WTC11 (cell line): ENCODE data around the gene CXCL16. TPM values are rescaled to one million over a fixed set of nuclear protein-coding genes. Genes with fewer than 3 reads are reported as not detected.

Experiments
- ATAC-seq: fragments of 200-7000 bp; cut with Tn5 transposase; 2 replicates; pipeline ENCODE4 v1.10.0; 2021; ENCODE audit warnings: mild to moderate bottlenecking, moderate library complexity
- CTCF ChIA-PET: fragments of 300-600 bp; sonication (Branson Sonifier 250); formaldehyde crosslinking; loops from one replicate; lab custom pipeline; 2021; ENCODE audit warnings: antibody characterized with exemption; lab: Charles Lee
- POLR2A ChIA-PET: fragments of 350-600 bp; sonication (Branson Sonifier 250); formaldehyde crosslinking; loops from one replicate; lab custom pipeline; 2021; ENCODE audit warnings: antibody characterized with exemption; lab: Charles Lee
- DNase-seq: peaks from one replicate; pipeline ENCODE4 v3.0.0; 2021; ENCODE audit warnings: low spot score
- H3K27ac Mint-ChIP-seq: 2 replicates; pipeline ENCODE4 v1.8.0; 2021; ENCODE audit warnings: mixed read lengths
- H3K27me3 Mint-ChIP-seq: 2 replicates; pipeline ENCODE4 v1.8.0; 2021; ENCODE audit warnings: low read depth, mild to moderate bottlenecking, moderate library complexity, mixed read lengths
- H3K36me3 Mint-ChIP-seq: 2 replicates; pipeline ENCODE4 v1.8.0; 2021; ENCODE audit warnings: mixed read lengths
- H3K4me1 Mint-ChIP-seq: 2 replicates; pipeline ENCODE4 v1.8.0; 2022; ENCODE audit warnings: mixed read lengths
- H3K4me3 Mint-ChIP-seq: 2 replicates; pipeline ENCODE4 v1.8.0; 2021; ENCODE audit warnings: mild to moderate bottlenecking, moderate library complexity, mixed read lengths
- H3K9me3 Mint-ChIP-seq: 2 replicates; pipeline ENCODE4 v1.8.0; 2021; ENCODE audit warnings: mixed read lengths
- EMX1 ChIP-seq: fragments of 250-450 bp; sonication (Bioruptor Pico); IDR thresholded peaks from 2 replicates; pipeline ENCODE4 v1.8.0; 2021; ENCODE audit warnings: mild to moderate bottlenecking
- ETV6 ChIP-seq: sonication (generic); formaldehyde crosslinking; IDR thresholded peaks from 2 replicates; pipeline ENCODE4 v1.8.1; 2022; ENCODE audit warnings: mild to moderate bottlenecking, missing genetic modification reagents
- JUN ChIP-seq: sonication (generic); formaldehyde crosslinking; IDR thresholded peaks from 2 replicates; pipeline ENCODE4 v1.8.0; 2023; ENCODE audit warnings: mild to moderate bottlenecking, missing genetic modification reagents
- NFATC4 ChIP-seq: fragments of 250-450 bp; sonication (Bioruptor Pico); IDR thresholded peaks from 2 replicates; pipeline ENCODE4 v1.9.0; 2021; ENCODE audit warnings: mild to moderate bottlenecking
- NR3C1 ChIP-seq: sonication (generic); formaldehyde crosslinking; conservative IDR thresholded peaks from 2 replicates; pipeline ENCODE4 v1.8.1; 2023; ENCODE audit warnings: low read depth, mild to moderate bottlenecking, missing genetic modification reagents
- ZNF416 ChIP-seq: fragments of 250-450 bp; sonication (Bioruptor Pico); IDR thresholded peaks from 2 replicates; pipeline ENCODE4 v1.9.0; 2021; ENCODE audit warnings: mild to moderate bottlenecking, inconsistent platforms
- total RNA-seq: library from RNA; stranded (reverse); gene quantifications from 3 replicates; pipeline ENCODE4 v1.2.3, GENCODE V29; 2021
- TF ChIP-seq, protein P1 (sequence below): sonication (generic); formaldehyde crosslinking; IDR thresholded peaks from 2 replicates; pipeline ENCODE4 v1.8.0; 2022; ENCODE audit warnings: mild to moderate bottlenecking, missing genetic modification reagents
- TF ChIP-seq, protein P2 (sequence below): sonication (generic); formaldehyde crosslinking; IDR thresholded peaks from 2 replicates; pipeline ENCODE4 v1.8.1; 2022; ENCODE audit warnings: mild to moderate bottlenecking, missing genetic modification reagents, moderate library complexity, borderline replicate concordance
- TF ChIP-seq, protein P3 (sequence below): sonication (generic); formaldehyde crosslinking; IDR thresholded peaks from 2 replicates; pipeline ENCODE4 v1.8.0; 2023; ENCODE audit warnings: mild to moderate bottlenecking, missing genetic modification reagents
- TF ChIP-seq, protein P4 (sequence below): sonication (generic); formaldehyde crosslinking; IDR thresholded peaks from 2 replicates; pipeline ENCODE4 v1.8.0; 2023; ENCODE audit warnings: missing genetic modification reagents, mild to moderate bottlenecking, borderline replicate concordance
- TF ChIP-seq, protein P5 (sequence below): sonication (generic); formaldehyde crosslinking; IDR thresholded peaks from 2 replicates; pipeline ENCODE4 v1.8.0; 2022; ENCODE audit warnings: mild to moderate bottlenecking, missing genetic modification reagents
- TF ChIP-seq, protein P6 (sequence below): sonication (generic); formaldehyde crosslinking; IDR thresholded peaks from 2 replicates; pipeline ENCODE4 v1.8.1; 2023; ENCODE audit warnings: mild to moderate bottlenecking, missing genetic modification reagents, moderate library complexity
- TF ChIP-seq, protein P7 (sequence below): fragments of 250-450 bp; sonication (Bioruptor Pico); IDR thresholded peaks from 2 replicates; pipeline ENCODE4 v1.9.0; 2021; ENCODE audit warnings: mild to moderate bottlenecking
- TF ChIP-seq, protein P8 (sequence below): fragments of 250-450 bp; sonication (Bioruptor Pico); IDR thresholded peaks from 2 replicates; pipeline ENCODE4 v2.1.2; 2022; ENCODE audit warnings: mild to moderate bottlenecking, moderate library complexity

The CXCL16 gene
- total RNA-seq, 1 experiment from 2014 or later = 3.8 TPM

DNA sequence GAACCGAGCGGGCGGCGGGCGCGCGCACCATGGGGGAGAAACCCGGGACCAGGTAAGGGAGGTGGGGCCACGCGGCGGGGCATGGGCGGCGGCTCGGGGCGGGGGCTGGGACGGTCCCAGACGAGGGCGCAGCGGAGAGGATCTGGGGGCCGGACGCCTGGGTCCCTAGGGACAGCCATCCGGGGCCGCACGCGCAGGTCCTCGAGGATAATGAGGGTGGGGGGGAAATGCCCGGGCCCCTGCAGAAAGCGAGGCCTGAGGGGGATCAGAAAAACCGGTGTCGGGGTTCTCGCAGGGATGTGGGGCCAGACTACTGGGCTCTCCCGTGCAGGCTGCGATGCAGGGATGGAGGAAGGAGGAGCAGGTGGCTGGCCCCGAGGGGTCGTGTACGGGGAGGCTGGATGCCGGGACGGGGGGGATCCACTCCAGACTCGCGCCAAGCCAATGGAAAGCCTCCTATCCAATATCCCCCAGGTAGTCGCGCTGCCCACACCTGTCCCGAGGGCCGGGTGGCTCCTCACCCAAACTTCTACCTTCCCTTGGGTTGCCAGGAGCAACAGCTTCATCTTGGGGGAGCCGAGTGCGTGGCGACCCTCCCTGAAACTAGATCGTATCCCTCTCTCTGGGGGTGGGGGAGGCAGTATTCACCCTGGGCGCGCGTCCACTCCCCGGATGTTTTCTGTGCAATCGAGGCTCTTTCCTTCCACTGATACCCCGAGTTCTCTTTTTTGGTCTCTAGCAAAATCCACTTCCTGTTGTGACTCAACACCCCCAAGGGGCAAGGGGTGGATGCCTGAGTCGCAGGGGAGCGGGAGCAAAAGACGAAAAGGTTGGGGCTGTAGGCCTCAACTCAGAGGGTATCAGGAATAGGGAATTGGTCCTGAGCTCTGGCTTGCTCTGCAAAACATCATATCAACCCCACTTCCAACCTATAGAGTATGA lies 28.8 kb downstream of the CXCL16 start:
- CTCF ChIA-PET = interaction anchor here (0.6 to 2.6 kb wide), 19 partner anchors 11 to 257 kb away, joined by 3 to 17 read pairs (median 3); partner anchors contain the start of genes ALOX15, GLTPD2, MED11 and PLD2
- Mint-ChIP-seq H3K4me1 (peaks cover 22% of the 10 kb centered on the region), H3K4me3 (peak overlapping the region; percentile 82), H3K36me3 (no peaks in the 10 kb centered on the region), H3K27ac (no peak overlapping the region), H3K9me3 (peaks cover 6% of the 10 kb centered on the region), H3K27me3 (peaks cover 7% of the 10 kb centered on the region)
- POLR2A ChIA-PET = interaction anchor here (0.6 to 1.4 kb wide), 3 partner anchors 20 to 188 kb away, joined by 4 read pairs; partner anchors contain the start of genes C17orf107 and MED11
- DNase-seq (peak; percentile 22), ATAC-seq (no peak)
- TF ChIP-seq, protein P1, sequence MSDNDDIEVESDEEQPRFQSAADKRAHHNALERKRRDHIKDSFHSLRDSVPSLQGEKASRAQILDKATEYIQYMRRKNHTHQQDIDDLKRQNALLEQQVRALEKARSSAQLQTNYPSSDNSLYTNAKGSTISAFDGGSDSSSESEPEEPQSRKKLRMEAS (CRISPR knock-in tag) = no peak; the same call in 1 of the 2 replicates
- TF ChIP-seq, protein P2, sequence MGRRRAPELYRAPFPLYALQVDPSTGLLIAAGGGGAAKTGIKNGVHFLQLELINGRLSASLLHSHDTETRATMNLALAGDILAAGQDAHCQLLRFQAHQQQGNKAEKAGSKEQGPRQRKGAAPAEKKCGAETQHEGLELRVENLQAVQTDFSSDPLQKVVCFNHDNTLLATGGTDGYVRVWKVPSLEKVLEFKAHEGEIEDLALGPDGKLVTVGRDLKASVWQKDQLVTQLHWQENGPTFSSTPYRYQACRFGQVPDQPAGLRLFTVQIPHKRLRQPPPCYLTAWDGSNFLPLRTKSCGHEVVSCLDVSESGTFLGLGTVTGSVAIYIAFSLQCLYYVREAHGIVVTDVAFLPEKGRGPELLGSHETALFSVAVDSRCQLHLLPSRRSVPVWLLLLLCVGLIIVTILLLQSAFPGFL (CRISPR knock-in tag) = no peak
- TF ChIP-seq JUN (no peak), NFATC4 (CRISPR knock-in tag) (no peak), EMX1 (CRISPR knock-in tag) (no peak), ZNF416 (CRISPR knock-in tag) (no peak), NR3C1 (CRISPR knock-in tag) (no peak), ETV6 (CRISPR knock-in tag) (no peak)
- TF ChIP-seq, protein P3, sequence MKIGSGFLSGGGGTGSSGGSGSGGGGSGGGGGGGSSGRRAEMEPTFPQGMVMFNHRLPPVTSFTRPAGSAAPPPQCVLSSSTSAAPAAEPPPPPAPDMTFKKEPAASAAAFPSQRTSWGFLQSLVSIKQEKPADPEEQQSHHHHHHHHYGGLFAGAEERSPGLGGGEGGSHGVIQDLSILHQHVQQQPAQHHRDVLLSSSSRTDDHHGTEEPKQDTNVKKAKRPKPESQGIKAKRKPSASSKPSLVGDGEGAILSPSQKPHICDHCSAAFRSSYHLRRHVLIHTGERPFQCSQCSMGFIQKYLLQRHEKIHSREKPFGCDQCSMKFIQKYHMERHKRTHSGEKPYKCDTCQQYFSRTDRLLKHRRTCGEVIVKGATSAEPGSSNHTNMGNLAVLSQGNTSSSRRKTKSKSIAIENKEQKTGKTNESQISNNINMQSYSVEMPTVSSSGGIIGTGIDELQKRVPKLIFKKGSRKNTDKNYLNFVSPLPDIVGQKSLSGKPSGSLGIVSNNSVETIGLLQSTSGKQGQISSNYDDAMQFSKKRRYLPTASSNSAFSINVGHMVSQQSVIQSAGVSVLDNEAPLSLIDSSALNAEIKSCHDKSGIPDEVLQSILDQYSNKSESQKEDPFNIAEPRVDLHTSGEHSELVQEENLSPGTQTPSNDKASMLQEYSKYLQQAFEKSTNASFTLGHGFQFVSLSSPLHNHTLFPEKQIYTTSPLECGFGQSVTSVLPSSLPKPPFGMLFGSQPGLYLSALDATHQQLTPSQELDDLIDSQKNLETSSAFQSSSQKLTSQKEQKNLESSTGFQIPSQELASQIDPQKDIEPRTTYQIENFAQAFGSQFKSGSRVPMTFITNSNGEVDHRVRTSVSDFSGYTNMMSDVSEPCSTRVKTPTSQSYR = no peak
- TF ChIP-seq, protein P4, sequence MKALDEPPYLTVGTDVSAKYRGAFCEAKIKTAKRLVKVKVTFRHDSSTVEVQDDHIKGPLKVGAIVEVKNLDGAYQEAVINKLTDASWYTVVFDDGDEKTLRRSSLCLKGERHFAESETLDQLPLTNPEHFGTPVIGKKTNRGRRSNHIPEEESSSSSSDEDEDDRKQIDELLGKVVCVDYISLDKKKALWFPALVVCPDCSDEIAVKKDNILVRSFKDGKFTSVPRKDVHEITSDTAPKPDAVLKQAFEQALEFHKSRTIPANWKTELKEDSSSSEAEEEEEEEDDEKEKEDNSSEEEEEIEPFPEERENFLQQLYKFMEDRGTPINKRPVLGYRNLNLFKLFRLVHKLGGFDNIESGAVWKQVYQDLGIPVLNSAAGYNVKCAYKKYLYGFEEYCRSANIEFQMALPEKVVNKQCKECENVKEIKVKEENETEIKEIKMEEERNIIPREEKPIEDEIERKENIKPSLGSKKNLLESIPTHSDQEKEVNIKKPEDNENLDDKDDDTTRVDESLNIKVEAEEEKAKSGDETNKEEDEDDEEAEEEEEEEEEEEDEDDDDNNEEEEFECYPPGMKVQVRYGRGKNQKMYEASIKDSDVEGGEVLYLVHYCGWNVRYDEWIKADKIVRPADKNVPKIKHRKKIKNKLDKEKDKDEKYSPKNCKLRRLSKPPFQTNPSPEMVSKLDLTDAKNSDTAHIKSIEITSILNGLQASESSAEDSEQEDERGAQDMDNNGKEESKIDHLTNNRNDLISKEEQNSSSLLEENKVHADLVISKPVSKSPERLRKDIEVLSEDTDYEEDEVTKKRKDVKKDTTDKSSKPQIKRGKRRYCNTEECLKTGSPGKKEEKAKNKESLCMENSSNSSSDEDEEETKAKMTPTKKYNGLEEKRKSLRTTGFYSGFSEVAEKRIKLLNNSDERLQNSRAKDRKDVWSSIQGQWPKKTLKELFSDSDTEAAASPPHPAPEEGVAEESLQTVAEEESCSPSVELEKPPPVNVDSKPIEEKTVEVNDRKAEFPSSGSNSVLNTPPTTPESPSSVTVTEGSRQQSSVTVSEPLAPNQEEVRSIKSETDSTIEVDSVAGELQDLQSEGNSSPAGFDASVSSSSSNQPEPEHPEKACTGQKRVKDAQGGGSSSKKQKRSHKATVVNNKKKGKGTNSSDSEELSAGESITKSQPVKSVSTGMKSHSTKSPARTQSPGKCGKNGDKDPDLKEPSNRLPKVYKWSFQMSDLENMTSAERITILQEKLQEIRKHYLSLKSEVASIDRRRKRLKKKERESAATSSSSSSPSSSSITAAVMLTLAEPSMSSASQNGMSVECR (CRISPR knock-in tag) = 0 out of 2 replicates have a peak, but pooled peaks have one; percentile 45
- TF ChIP-seq, protein P5, sequence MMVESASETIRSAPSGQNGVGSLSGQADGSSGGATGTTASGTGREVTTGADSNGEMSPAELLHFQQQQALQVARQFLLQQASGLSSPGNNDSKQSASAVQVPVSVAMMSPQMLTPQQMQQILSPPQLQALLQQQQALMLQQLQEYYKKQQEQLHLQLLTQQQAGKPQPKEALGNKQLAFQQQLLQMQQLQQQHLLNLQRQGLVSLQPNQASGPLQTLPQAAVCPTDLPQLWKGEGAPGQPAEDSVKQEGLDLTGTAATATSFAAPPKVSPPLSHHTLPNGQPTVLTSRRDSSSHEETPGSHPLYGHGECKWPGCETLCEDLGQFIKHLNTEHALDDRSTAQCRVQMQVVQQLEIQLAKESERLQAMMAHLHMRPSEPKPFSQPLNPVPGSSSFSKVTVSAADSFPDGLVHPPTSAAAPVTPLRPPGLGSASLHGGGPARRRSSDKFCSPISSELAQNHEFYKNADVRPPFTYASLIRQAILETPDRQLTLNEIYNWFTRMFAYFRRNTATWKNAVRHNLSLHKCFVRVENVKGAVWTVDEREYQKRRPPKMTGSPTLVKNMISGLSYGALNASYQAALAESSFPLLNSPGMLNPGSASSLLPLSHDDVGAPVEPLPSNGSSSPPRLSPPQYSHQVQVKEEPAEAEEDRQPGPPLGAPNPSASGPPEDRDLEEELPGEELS (CRISPR knock-in tag) = 0 out of 2 replicates have a peak, but pooled peaks have one; percentile 4
- TF ChIP-seq, protein P6, sequence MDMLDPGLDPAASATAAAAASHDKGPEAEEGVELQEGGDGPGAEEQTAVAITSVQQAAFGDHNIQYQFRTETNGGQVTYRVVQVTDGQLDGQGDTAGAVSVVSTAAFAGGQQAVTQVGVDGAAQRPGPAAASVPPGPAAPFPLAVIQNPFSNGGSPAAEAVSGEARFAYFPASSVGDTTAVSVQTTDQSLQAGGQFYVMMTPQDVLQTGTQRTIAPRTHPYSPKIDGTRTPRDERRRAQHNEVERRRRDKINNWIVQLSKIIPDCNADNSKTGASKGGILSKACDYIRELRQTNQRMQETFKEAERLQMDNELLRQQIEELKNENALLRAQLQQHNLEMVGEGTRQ (CRISPR knock-in tag) = no peak
- TF ChIP-seq, protein P7, sequence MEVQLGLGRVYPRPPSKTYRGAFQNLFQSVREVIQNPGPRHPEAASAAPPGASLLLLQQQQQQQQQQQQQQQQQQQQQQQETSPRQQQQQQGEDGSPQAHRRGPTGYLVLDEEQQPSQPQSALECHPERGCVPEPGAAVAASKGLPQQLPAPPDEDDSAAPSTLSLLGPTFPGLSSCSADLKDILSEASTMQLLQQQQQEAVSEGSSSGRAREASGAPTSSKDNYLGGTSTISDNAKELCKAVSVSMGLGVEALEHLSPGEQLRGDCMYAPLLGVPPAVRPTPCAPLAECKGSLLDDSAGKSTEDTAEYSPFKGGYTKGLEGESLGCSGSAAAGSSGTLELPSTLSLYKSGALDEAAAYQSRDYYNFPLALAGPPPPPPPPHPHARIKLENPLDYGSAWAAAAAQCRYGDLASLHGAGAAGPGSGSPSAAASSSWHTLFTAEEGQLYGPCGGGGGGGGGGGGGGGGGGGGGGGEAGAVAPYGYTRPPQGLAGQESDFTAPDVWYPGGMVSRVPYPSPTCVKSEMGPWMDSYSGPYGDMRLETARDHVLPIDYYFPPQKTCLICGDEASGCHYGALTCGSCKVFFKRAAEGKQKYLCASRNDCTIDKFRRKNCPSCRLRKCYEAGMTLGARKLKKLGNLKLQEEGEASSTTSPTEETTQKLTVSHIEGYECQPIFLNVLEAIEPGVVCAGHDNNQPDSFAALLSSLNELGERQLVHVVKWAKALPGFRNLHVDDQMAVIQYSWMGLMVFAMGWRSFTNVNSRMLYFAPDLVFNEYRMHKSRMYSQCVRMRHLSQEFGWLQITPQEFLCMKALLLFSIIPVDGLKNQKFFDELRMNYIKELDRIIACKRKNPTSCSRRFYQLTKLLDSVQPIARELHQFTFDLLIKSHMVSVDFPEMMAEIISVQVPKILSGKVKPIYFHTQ = no peak
- TF ChIP-seq, protein P8, sequence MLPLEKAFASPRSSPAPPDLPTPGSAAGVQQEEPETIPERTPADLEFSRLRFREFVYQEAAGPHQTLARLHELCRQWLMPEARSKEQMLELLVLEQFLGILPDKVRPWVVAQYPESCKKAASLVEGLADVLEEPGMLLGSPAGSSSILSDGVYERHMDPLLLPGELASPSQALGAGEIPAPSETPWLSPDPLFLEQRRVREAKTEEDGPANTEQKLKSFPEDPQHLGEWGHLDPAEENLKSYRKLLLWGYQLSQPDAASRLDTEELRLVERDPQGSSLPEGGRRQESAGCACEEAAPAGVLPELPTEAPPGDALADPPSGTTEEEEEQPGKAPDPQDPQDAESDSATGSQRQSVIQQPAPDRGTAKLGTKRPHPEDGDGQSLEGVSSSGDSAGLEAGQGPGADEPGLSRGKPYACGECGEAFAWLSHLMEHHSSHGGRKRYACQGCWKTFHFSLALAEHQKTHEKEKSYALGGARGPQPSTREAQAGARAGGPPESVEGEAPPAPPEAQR (CRISPR knock-in tag) = no peak
